ENCODE measurements around the gene SWAP70.

- TF ChIP-seq MXI1 (IDR thresholded peaks at IDR 0.05; ENCODE audit: low read depth, low read length): no peak
- TF ChIP-seq TAF1 (IDR thresholded peaks at IDR 0.05; ENCODE audit: borderline replicate concordance, low read depth, low read length): no peak
- TF ChIP-seq CTCF (IDR thresholded peaks at IDR 0.05 in 2 of 3, conservative IDR thresholded peaks at IDR 0.05 in 1 of 3; ENCODE audit: control insufficient read depth in 2 of 3, extremely low read depth in 1 of 3, insufficient read depth in 1 of 3, low read depth in 3 of 3, low read length in 3 of 3): no peak
- no peak for TF ChIP-seq YY1 (IDR thresholded peaks at IDR 0.05; ENCODE audit: low read depth, low read length)
- TF ChIP-seq RBBP5 (conservative IDR thresholded peaks at IDR 0.05): no peak
- TF ChIP-seq POLR2A (IDR thresholded peaks at IDR 0.05; ENCODE audit: low read depth, low read length): no peak
- no peak for TF ChIP-seq ZNF217 (IDR thresholded peaks at IDR 0.05)
- TF ChIP-seq CEBPB (IDR thresholded peaks at IDR 0.05; ENCODE audit: borderline replicate concordance in 1 of 2, low read depth in 2 of 2, low read length in 2 of 2): no peak
- TF ChIP-seq FOS (IDR thresholded peaks at IDR 0.05; ENCODE audit: borderline replicate concordance, extremely low read depth, insufficient read length): no peak
These were observed 53.8 kb downstream of the SWAP70 start for GRCh38 chr11:9717719-9718118.

Measured in GM12878 (cell line).